Measurements from ENCODE around the gene ZNF101. TPM values are rescaled to one million over a fixed set of nuclear protein-coding genes. Genes with fewer than 3 reads are reported as not detected.

The ZNF101 gene
- polyA plus RNA-seq, 1 donor from 2014 or later = 12.2 TPM

DNA sequence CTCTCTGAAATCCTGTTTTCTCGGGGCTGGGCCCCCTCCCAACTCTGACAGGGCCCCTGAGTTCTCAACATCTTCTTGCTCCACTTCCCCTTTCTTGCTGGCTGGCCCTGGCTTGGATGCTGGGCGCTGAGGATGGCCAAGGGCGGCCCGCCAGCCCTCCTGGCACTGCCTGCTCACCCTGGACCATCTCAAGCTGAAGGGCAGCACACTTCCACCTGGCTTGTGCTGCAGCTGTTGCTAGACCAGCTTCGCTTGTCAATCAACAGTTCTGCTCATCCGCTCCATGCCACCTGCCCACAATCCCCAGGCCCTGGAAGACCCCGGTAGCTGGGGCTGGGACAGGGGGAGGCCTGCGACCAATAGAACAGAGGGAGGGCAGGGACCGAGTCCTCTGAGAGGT, 18.3 kb upstream of the ZNF101 start:
- Histone ChIP-seq H3K4me2 (ENCODE audit: low read length) (no peak overlapping the region), H3K9me2 (ENCODE audit: insufficient read depth, low read length) (no peaks in the 10 kb centered on the region), H3K4me3 (ENCODE audit: low read length) (no peak overlapping the region), H2AFZ (ENCODE audit: low read depth, low read length) (no peak overlapping the region), H3K9ac (ENCODE audit: low read length) (no peak overlapping the region), H4K20me1 (ENCODE audit: insufficient read depth) (no peaks in the 10 kb centered on the region), H3F3A (ENCODE audit: insufficient read depth, low read length, poor library complexity, severe bottlenecking) (no peaks in the 10 kb centered on the region), H3K27ac (ENCODE audit: low read length) (no peak overlapping the region), H3K36me3 (ENCODE audit: insufficient read depth, low read length) (no peaks in the 10 kb centered on the region), H3K27me3 (ENCODE audit: insufficient read depth, low read depth, low read length) (no peaks in the 10 kb centered on the region), H3K79me2 (replicated peaks; ENCODE audit: insufficient read depth, low read length) (no peaks in the 10 kb centered on the region), H3K9me3 (ENCODE audit: low read length) (no peaks in the 10 kb centered on the region)
- TF ChIP-seq TAF1 (IDR thresholded peaks at IDR 0.05; ENCODE audit: low read depth) = no peak
- no peak for TF ChIP-seq SMC3 (conservative IDR thresholded peaks at IDR 0.05; ENCODE audit: poor library complexity)
- TF ChIP-seq POLR2AphosphoS5 (IDR thresholded peaks at IDR 0.05) = no peak
- no peak for TF ChIP-seq RAD21 (conservative IDR thresholded peaks at IDR 0.05)
- TF ChIP-seq REST (IDR thresholded peaks at IDR 0.05; ENCODE audit: borderline replicate concordance) = no peak
- no peak for TF ChIP-seq EZH2 (IDR thresholded peaks at IDR 0.05; ENCODE audit: borderline replicate concordance, insufficient read depth, low read length, poor library complexity, severe bottlenecking)
- TF ChIP-seq MXI1 (conservative IDR thresholded peaks at IDR 0.05; ENCODE audit: poor library complexity, severe bottlenecking) = no peak
- TF ChIP-seq EP300 (conservative IDR thresholded peaks at IDR 0.05; ENCODE audit: poor library complexity, severe bottlenecking) = no peak
- TF ChIP-seq, protein P1, sequence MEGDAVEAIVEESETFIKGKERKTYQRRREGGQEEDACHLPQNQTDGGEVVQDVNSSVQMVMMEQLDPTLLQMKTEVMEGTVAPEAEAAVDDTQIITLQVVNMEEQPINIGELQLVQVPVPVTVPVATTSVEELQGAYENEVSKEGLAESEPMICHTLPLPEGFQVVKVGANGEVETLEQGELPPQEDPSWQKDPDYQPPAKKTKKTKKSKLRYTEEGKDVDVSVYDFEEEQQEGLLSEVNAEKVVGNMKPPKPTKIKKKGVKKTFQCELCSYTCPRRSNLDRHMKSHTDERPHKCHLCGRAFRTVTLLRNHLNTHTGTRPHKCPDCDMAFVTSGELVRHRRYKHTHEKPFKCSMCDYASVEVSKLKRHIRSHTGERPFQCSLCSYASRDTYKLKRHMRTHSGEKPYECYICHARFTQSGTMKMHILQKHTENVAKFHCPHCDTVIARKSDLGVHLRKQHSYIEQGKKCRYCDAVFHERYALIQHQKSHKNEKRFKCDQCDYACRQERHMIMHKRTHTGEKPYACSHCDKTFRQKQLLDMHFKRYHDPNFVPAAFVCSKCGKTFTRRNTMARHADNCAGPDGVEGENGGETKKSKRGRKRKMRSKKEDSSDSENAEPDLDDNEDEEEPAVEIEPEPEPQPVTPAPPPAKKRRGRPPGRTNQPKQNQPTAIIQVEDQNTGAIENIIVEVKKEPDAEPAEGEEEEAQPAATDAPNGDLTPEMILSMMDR (IDR thresholded peaks at IDR 0.05; ENCODE audit: poor library complexity, severe bottlenecking) = no peak

DNA sequence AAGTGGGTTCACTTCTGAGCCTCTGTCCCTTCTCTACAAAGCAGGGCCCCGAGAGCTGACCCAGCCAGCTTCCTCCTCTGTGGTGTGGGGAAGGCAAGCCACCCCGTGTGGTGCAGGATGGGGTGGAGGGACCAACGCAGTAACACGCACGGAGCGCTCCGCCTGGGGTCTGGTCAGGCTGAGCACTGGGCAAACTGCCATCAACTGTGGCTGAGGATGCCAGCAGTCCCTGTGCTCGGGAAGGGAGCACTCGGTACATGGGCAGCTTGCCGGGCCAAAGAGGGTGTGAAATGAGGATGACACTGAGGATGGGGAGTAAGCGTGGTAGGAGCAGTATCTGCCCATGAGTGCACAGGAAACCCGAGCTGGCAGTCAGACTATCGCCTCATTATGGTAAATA, 17.6 kb upstream of the ZNF101 start:
- TF ChIP-seq REST (IDR thresholded peaks at IDR 0.05; ENCODE audit: borderline replicate concordance) (no peak), MXI1 (conservative IDR thresholded peaks at IDR 0.05; ENCODE audit: poor library complexity, severe bottlenecking) (no peak), TAF1 (IDR thresholded peaks at IDR 0.05; ENCODE audit: low read depth) (no peak), RAD21 (conservative IDR thresholded peaks at IDR 0.05) (no peak), EP300 (conservative IDR thresholded peaks at IDR 0.05; ENCODE audit: poor library complexity, severe bottlenecking) (no peak), EZH2 (IDR thresholded peaks at IDR 0.05; ENCODE audit: borderline replicate concordance, insufficient read depth, low read length, poor library complexity, severe bottlenecking) (no peak), SMC3 (conservative IDR thresholded peaks at IDR 0.05; ENCODE audit: poor library complexity) (no peak)
- TF ChIP-seq, protein P1 (IDR thresholded peaks at IDR 0.05; ENCODE audit: poor library complexity, severe bottlenecking) = no peak
- Histone ChIP-seq H3K9ac (ENCODE audit: low read length) (no peak overlapping the region), H2AFZ (ENCODE audit: low read depth, low read length) (no peak overlapping the region), H3K27ac (ENCODE audit: low read length) (no peak overlapping the region), H3K27me3 (ENCODE audit: insufficient read depth, low read depth, low read length) (no peaks in the 10 kb centered on the region), H3K79me2 (replicated peaks; ENCODE audit: insufficient read depth, low read length) (no peaks in the 10 kb centered on the region), H3K9me2 (ENCODE audit: insufficient read depth, low read length) (no peaks in the 10 kb centered on the region), H3K36me3 (ENCODE audit: insufficient read depth, low read length) (no peaks in the 10 kb centered on the region), H3K4me3 (ENCODE audit: low read length) (no peak overlapping the region), H3K4me2 (ENCODE audit: low read length) (no peak overlapping the region), H3K9me3 (ENCODE audit: low read length) (no peaks in the 10 kb centered on the region), H4K20me1 (ENCODE audit: insufficient read depth) (no peaks in the 10 kb centered on the region), H3F3A (ENCODE audit: insufficient read depth, low read length, poor library complexity, severe bottlenecking) (no peaks in the 10 kb centered on the region)
